DMS153 treated with DMSO at 0.1 percent for 48 hours (cell line): Measurements from ENCODE around the gene PNKD.
"Not testable (repeated sequence)": the region's sequence is repeated elsewhere in the genome, so short reads cannot be mapped to it uniquely, and the experiment has no call there.

Experiments used
- DNase-seq: peaks from one replicate; lab custom pipeline; 2025; ENCODE audit not compliant: unreplicated experiment; lab: John Stamatoyannopoulos, UW

PNKD gene

GRCh38 chr2:218291318-218292047 lies 21.2 kb downstream of the PNKD start:
- no peak for DNase-seq

- no peak for DNase-seq
These were observed 22.0 kb downstream of the PNKD start, which contains the start of gene TMBIM1 for GRCh38 chr2:218292048-218293014. Gene TMBIM1 (minus strand): TSS chr2:218292503. CDS start chr2:218282141, 10,362 bp downstream.

GRCh38 chr2:218293715-218294429 lies 23.6 kb downstream of the PNKD start:
- no peak for DNase-seq

GRCh38 chr2:218294430-218295022 lies 24.2 kb downstream of the PNKD start:
- no peak for DNase-seq

- DNase-seq = no peak
These were observed 24.7 kb downstream of the PNKD start for GRCh38 chr2:218295029-218295428.

- no peak for DNase-seq
These were observed 25.9 kb downstream of the PNKD start for GRCh38 chr2:218296200-218296599.

- no peak for DNase-seq
These were observed 26.5 kb downstream of the PNKD start for GRCh38 chr2:218296847-218297246.

GRCh38 chr2:218298314-218298875 lies 28.1 kb downstream of the PNKD start:
- no peak for DNase-seq

- DNase-seq = no peak
These were observed 29.8 kb downstream of the PNKD start for GRCh38 chr2:218300141-218300540.

- DNase-seq = peak; percentile 77
These were observed 31.0 kb downstream of the PNKD start for GRCh38 chr2:218301176-218301819.

- DNase-seq = no peak
These were observed 35.1 kb downstream of the PNKD start for GRCh38 chr2:218305383-218305782.

- DNase-seq = no peak
These were observed 36.0 kb downstream of the PNKD start for GRCh38 chr2:218306184-218306920.

- no peak for DNase-seq
These were observed 37.2 kb downstream of the PNKD start for GRCh38 chr2:218307415-218308090.

- no peak for DNase-seq
These were observed 40.7 kb downstream of the PNKD start for GRCh38 chr2:218310853-218311540.

- not testable (repeated sequence) for DNase-seq
These were observed 41.4 kb downstream of the PNKD start for GRCh38 chr2:218311541-218312266.

GRCh38 chr2:218312267-218312756 lies 42.0 kb downstream of the PNKD start:
- no peak for DNase-seq

GRCh38 chr2:218313356-218313755 lies 43.0 kb downstream of the PNKD start:
- DNase-seq = no peak
